Vagina (tissue), 2 donors: Measurements from ENCODE around the gene HSD17B8. TPM values are rescaled to one million over a fixed set of nuclear protein-coding genes. Genes with fewer than 3 reads are reported as not detected.

Experiments used
- DNase-seq, 2 donors: peaks; one replicate each; pipeline ENCODE4 v3.0.0-alpha.2; 2017; ENCODE audit errors: extremely low spot score in 2 of 2
- H3K27ac ChIP-seq: fragments of 200-600 bp; sonication (generic); one replicate; pipeline ENCODE4 v1.5.1; 2019
- H3K27me3 ChIP-seq: fragments of 200-600 bp; sonication (generic); one replicate; pipeline ENCODE4 v1.5.1; 2019
- H3K36me3 ChIP-seq, 2 donors: fragments of 200-600 bp; sonication (generic); one replicate each; pipeline ENCODE4 v1.5.1; 2017 to 2019
- H3K4me1 ChIP-seq: fragments of 200-600 bp; sonication (generic); one replicate; pipeline ENCODE4 v1.5.1; 2019
- H3K4me3 ChIP-seq, 2 donors: fragments of 200-600 bp; sonication (generic); 1 replicate in 1 of 2; 2 replicates in 1 of 2; pipeline ENCODE4 v1.5.1; 2016 to 2019
- H3K9me3 ChIP-seq: fragments of 200-600 bp; sonication (generic); one replicate; pipeline ENCODE4 v1.5.1; 2019
- CTCF ChIP-seq, 3 experiments: fragments of 450-650 bp in 2 of 3; fragments of 200-600 bp in 1 of 3; sonication (generic) in 1 of 3; IDR thresholded peaks; one replicate each; pipeline ENCODE4 v1.5.1; 2017 to 2019; ENCODE audit warnings: antibody characterized with exemption in 3 of 3, mild to moderate bottlenecking in 2 of 3, moderate library complexity in 2 of 3
- POLR2A ChIP-seq, 2 donors: fragments of 450-650 bp; IDR thresholded peaks; one replicate each; pipeline ENCODE4 v1.6.1; 2017; ENCODE audit warnings: antibody characterized with exemption in 2 of 2, mild to moderate bottlenecking in 2 of 2, moderate library complexity in 2 of 2
- POLR2AphosphoS5 ChIP-seq, 2 donors: sonication (generic); formaldehyde crosslinking; IDR thresholded peaks; one replicate each; pipeline ENCODE4 v1.9.0; 2017; ENCODE audit warnings: antibody characterized with exemption in 2 of 2, mild to moderate bottlenecking in 2 of 2, low read depth in 1 of 2; ENCODE audit not compliant: insufficient read depth in 1 of 2
- intact Hi-C: fragments of 100-400 bp; cut with DNase I; formaldehyde crosslinking; loops from one replicate; pipeline ENCODE4 v1.15.1; 2023
- total RNA-seq: library from RNA; depleted of rRNA; stranded (reverse); fragments of >200 nt; gene quantifications from one replicate; pipeline ENCODE4 v1.2.3, GENCODE V29; 2016

The HSD17B8 gene
- total RNA-seq, 1 donor from 2014 or later = 17.7 TPM

DNA sequence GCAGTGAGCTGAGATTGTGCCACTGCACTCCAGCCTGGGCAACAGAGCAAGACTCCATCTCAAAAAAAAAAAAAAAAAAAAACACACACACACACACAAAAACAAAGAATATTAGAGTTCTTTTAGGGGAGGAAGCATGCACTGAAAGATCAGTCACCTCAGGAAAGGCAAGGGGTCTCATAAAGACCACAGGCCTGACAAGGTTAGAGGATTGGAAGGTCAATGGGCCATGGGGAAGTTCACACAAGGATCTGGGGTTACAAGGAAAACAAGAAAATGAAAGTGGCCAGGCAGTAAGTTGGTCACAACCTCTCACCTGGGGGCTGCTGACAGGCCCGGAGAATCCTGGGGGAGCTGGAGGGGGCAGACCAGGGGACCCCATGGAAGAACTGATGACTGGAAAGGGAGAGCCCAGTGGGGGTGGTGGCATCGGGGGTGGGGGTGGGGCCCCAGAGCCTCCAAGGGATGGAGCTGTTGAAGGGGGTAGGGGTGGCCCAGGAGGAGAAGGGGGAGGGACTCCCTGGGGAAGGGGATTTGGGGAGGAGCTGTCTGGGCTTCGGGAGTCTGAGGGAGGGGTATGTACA, 5.5 kb upstream of the HSD17B8 start:
- Histone ChIP-seq H3K27ac (peak overlapping the region; percentile 94), H3K4me1 (peaks cover 56% of the 10 kb centered on the region), H3K4me3 (peak overlapping the region; percentile 81 to 96), H3K27me3 (no peaks in the 10 kb centered on the region), H3K9me3 (no peaks in the 10 kb centered on the region), H3K36me3 (peaks cover 0 to 39% of the 10 kb centered on the region in 2 donors)
- intact Hi-C loops = no loop called here
- no peak for TF ChIP-seq POLR2A (IDR thresholded peaks at IDR 0.05)
- no peak for TF ChIP-seq POLR2AphosphoS5 (IDR thresholded peaks at IDR 0.05; ENCODE audit: insufficient read depth in 1 of 2, low read depth in 1 of 2)
- TF ChIP-seq CTCF (IDR thresholded peaks at IDR 0.05) = no peak
- DNase-seq = no peak

DNA sequence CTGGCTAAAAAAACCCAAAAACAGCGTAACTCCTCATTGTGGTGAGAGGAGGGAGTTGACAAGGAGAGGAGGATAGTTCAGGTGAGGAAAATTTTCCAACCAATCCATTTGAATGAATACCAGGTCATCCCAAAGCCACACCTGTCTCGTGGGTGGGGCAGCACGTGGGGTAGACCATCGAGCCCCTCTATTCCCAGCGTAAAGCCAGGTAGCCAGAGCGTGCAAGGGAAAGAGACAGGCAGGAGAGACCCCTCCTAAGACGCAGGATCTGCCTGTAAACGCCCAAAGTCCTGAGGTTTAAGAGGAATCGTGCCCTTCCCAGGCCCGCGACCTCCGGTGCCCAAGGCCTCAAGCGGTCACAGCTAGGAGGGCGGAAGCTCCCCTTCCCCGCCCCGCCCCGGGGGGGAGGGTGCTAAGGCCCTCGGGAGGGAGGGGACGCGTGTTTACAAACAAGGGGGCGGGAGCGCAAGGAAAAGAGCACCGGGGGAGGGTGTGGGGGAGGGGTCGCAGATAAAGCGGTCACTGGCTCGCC, 4.7 kb upstream of the HSD17B8 start:
- peaks cover 64% of the 10 kb centered on the region for H3K4me1 ChIP-seq
- no peak for DNase-seq
- H3K27ac ChIP-seq = peak overlapping the region; percentile 94
- H3K27me3 ChIP-seq = no peaks in the 10 kb centered on the region
- peak overlapping the region; percentile 81 to 96 for H3K4me3 ChIP-seq
- intact Hi-C loops = loop anchor here (5.0 to 10.0 kb wide), 2 partner anchors 73 to 1015 kb away; partner anchors contain the start of genes AGER, RPS18 and VPS52
- TF ChIP-seq POLR2A (IDR thresholded peaks at IDR 0.05) (no peak), CTCF (IDR thresholded peaks at IDR 0.05) (no peak), POLR2AphosphoS5 (IDR thresholded peaks at IDR 0.05; ENCODE audit: insufficient read depth in 1 of 2, low read depth in 1 of 2) (no peak)
- peaks cover 0 to 39% of the 10 kb centered on the region in 2 donors for H3K36me3 ChIP-seq
- no peaks in the 10 kb centered on the region for H3K9me3 ChIP-seq

DNA sequence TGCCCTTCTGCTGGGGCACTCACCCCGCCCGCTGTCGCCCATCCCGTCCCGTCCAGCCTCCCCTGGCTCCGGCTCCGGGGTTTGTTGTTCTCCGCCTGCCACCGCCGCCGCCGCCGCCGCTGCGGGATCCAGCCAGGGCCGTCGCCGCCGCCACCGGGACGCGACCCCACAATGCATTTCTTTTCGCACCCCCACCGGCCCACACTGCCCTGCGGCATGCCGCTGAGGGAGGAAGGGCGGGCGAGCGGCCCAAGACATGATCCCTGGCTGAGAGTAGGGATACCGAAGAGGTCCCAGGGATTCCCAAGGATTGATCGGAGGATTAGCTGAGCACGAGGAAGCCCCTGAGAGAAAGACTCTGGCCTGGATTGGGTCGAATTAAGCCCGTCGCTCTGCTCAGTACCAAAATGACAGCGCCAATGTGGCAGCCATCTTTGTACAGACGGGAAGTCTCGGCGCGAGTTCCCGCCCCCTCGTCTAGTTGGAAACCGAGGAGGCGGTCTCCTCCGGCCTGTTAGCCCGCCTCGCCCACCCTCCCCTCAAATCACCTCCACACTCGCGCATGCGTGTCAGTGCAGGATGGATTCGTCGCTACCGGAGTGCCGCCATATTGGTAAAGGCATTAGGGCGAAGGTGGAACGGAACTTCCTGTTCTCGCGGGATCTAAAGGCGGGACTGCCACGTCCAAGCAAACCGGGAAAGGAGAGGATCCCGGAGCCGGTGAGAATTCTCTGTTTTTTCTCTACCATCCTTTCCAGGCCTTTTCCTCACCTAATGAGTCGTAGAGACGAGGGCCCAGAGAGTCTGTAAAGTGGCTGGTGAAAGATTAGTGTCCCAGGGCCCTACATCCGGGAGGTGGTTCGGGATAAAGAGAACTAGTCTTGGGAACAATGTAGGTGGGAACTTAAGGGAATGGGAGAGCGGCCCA, 4.0 kb upstream of the HSD17B8 start, which contains the start of the genes RXRB and SLC39A7:
Gene RXRB, minus strand, starts transcription at position 447 of the 928 bp plus-strand sequence. Its CDS starts 189 bp downstream, at position 258.
Gene SLC39A7, plus strand, starts transcription at position 649 of the 928 bp plus-strand sequence. CDS start 379 bp downstream, outside the sequence.
- intact Hi-C loops = loop anchor here (5.0 to 10.0 kb wide), 2 partner anchors 72 to 1016 kb away; partner anchors contain the start of genes AGER, RPS18 and VPS52
- H3K4me3 ChIP-seq = peak within 1 kb of the TSS; percentile 81 to 96
- H3K27me3 ChIP-seq = no peaks in the 10 kb centered on the region
- DNase-seq = peak in 1 of 2 donors; percentile 99
- peak; percentile 92 to 97 for TF ChIP-seq POLR2AphosphoS5 (IDR thresholded peaks at IDR 0.05; ENCODE audit: insufficient read depth in 1 of 2, low read depth in 1 of 2)
- TF ChIP-seq CTCF (IDR thresholded peaks at IDR 0.05) = no peak
- TF ChIP-seq POLR2A (IDR thresholded peaks at IDR 0.05) = peak in 1 of 2 donors; percentile 37
- no peaks in the 10 kb centered on the region for H3K9me3 ChIP-seq
- H3K27ac ChIP-seq = peak within 1 kb of the TSS; percentile 94
- H3K4me1 ChIP-seq = peaks cover 71% of the 10 kb centered on the region
- peaks cover 0 to 33% of the 10 kb centered on the region in 2 donors for H3K36me3 ChIP-seq

GRCh38 chr6:33201147-33201545, 3.3 kb upstream of the HSD17B8 start:
- DNase-seq = no peak
- peak overlapping the region; percentile 81 to 96 for H3K4me3 ChIP-seq
- no peak for TF ChIP-seq CTCF (IDR thresholded peaks at IDR 0.05)
- TF ChIP-seq POLR2A (IDR thresholded peaks at IDR 0.05) = no peak
- intact Hi-C loops = loop anchor here (5.0 to 10.0 kb wide), 2 partner anchors 71 to 1016 kb away; partner anchors contain the start of genes AGER, RPS18 and VPS52
- H3K4me1 ChIP-seq = peaks cover 71% of the 10 kb centered on the region
- no peaks in the 10 kb centered on the region for H3K9me3 ChIP-seq
- peaks cover 0 to 26% of the 10 kb centered on the region in 2 donors for H3K36me3 ChIP-seq
- H3K27ac ChIP-seq = peak overlapping the region; percentile 94
- no peaks in the 10 kb centered on the region for H3K27me3 ChIP-seq
